SK-N-SH treated with all-trans-retinoic acid at 6 μM for 48 hours (cell line): ENCODE data around the gene SLC25A23.

ENCODE experiments used
- ATAC-seq: fragments of 200-7000 bp; cut with Tn5 transposase; 3 replicates; pipeline ENCODE4 v1.9.1; 2020; ENCODE audit warnings: mild to moderate bottlenecking, moderate library complexity
- ARNTL ChIP-seq: fragments of 450-650 bp; formaldehyde crosslinking; IDR thresholded peaks from 2 replicates; pipeline ENCODE4 v1.5.0; 2020; ENCODE audit warnings: low read depth, mild to moderate bottlenecking, moderate library complexity, borderline replicate concordance
- BACH2 ChIP-seq: fragments of 250-450 bp; sonication (Bioruptor Pico); IDR thresholded peaks from 2 replicates; pipeline ENCODE4 v1.9.0; 2021; ENCODE audit warnings: mild to moderate bottlenecking, borderline replicate concordance
- CSDC2 ChIP-seq: fragments of 250-450 bp; sonication (Bioruptor Pico); IDR thresholded peaks from 2 replicates; pipeline ENCODE4 v1.5.0; 2020; ENCODE audit warnings: mild to moderate bottlenecking, moderate library complexity
- ESRRG ChIP-seq: fragments of 250-450 bp; sonication (Bioruptor Pico); IDR thresholded peaks from 2 replicates; pipeline ENCODE4 v1.6.1; 2021; ENCODE audit warnings: mild to moderate bottlenecking
- GLIS3 ChIP-seq: fragments of 250-450 bp; sonication (Bioruptor Pico); IDR thresholded peaks from 2 replicates; pipeline ENCODE4 v1.5.0; 2020; ENCODE audit warnings: mild to moderate bottlenecking, moderate library complexity
- ISL1 ChIP-seq: fragments of 250-450 bp; sonication (Bioruptor Pico); IDR thresholded peaks from 2 replicates; pipeline ENCODE4 v2.1.2; 2022; ENCODE audit warnings: mild to moderate bottlenecking, moderate library complexity
- OSR1 ChIP-seq: fragments of 250-450 bp; sonication (Bioruptor Pico); IDR thresholded peaks from 2 replicates; pipeline ENCODE4 v1.8.0; 2022; ENCODE audit warnings: moderate library complexity, mild to moderate bottlenecking, inconsistent platforms
- PPARA ChIP-seq: fragments of 250-450 bp; sonication (Bioruptor Pico); IDR thresholded peaks from 2 replicates; pipeline ENCODE4 v1.5.0; 2020; ENCODE audit warnings: mild to moderate bottlenecking, borderline replicate concordance
- SNAI2 ChIP-seq: fragments of 250-450 bp; sonication (Bioruptor Pico); IDR thresholded peaks from 2 replicates; pipeline ENCODE4 v1.5.0; 2020; ENCODE audit warnings: mild to moderate bottlenecking, moderate library complexity
- TCF4 ChIP-seq: fragments of 250-450 bp; sonication (Bioruptor Pico); IDR thresholded peaks from 2 replicates; pipeline ENCODE4 v1.8.0; 2021; ENCODE audit warnings: mild to moderate bottlenecking, moderate library complexity, borderline replicate concordance
- TOX ChIP-seq: fragments of 250-450 bp; sonication (Bioruptor Pico); IDR thresholded peaks from 2 replicates; pipeline ENCODE4 v1.8.0; 2021; ENCODE audit warnings: mild to moderate bottlenecking, moderate library complexity, borderline replicate concordance
- ZC3H10 ChIP-seq: fragments of 250-450 bp; sonication (Bioruptor Pico); IDR thresholded peaks from 2 replicates; pipeline ENCODE4 v1.5.1; 2021; ENCODE audit warnings: mild to moderate bottlenecking, moderate library complexity
- ZFP3 ChIP-seq: fragments of 250-450 bp; sonication (Bioruptor Pico); IDR thresholded peaks from 2 replicates; pipeline ENCODE4 v1.5.0; 2020; ENCODE audit warnings: mild to moderate bottlenecking, moderate library complexity
- ZFP30 ChIP-seq: fragments of 450-650 bp; formaldehyde crosslinking; IDR thresholded peaks from 2 replicates; pipeline ENCODE4 v1.5.0; 2022; ENCODE audit warnings: mild to moderate bottlenecking, moderate library complexity
- ZNF565 ChIP-seq: fragments of 450-650 bp; formaldehyde crosslinking; conservative IDR thresholded peaks from 2 replicates; pipeline ENCODE4 v1.5.0; 2020; ENCODE audit warnings: low read depth, mild to moderate bottlenecking, moderate library complexity
- ZNF70 ChIP-seq: fragments of 450-650 bp; formaldehyde crosslinking; IDR thresholded peaks from 2 replicates; pipeline ENCODE4 v1.5.0; 2020; ENCODE audit warnings: mild to moderate bottlenecking, moderate library complexity
- ZNF8 ChIP-seq: fragments of 450-650 bp; formaldehyde crosslinking; IDR thresholded peaks from 2 replicates; pipeline ENCODE4 v1.5.0; 2020; ENCODE audit warnings: mild to moderate bottlenecking, moderate library complexity
- TF ChIP-seq, protein P1 (sequence below): fragments of 250-450 bp; sonication (Bioruptor Pico); IDR thresholded peaks from 2 replicates; pipeline ENCODE4 v1.8.0; 2021; ENCODE audit warnings: low read depth, mild to moderate bottlenecking, moderate library complexity, borderline replicate concordance
- TF ChIP-seq, protein P2 (sequence below): fragments of 250-450 bp; sonication (Bioruptor Pico); IDR thresholded peaks from 2 replicates; pipeline ENCODE4 v1.8.0; 2020; ENCODE audit warnings: mild to moderate bottlenecking, moderate library complexity, borderline replicate concordance
- TF ChIP-seq, protein P3 (sequence below): fragments of 250-450 bp; sonication (Bioruptor Pico); IDR thresholded peaks from 2 replicates; pipeline ENCODE4 v1.5.0; 2020; ENCODE audit warnings: mild to moderate bottlenecking, moderate library complexity
- TF ChIP-seq, protein P4 (sequence below): fragments of 250-450 bp; sonication (Bioruptor Pico); IDR thresholded peaks from 2 replicates; pipeline ENCODE4 v1.5.1; 2020; ENCODE audit warnings: low read depth, mild to moderate bottlenecking, moderate library complexity

SLC25A23 gene

DNA sequence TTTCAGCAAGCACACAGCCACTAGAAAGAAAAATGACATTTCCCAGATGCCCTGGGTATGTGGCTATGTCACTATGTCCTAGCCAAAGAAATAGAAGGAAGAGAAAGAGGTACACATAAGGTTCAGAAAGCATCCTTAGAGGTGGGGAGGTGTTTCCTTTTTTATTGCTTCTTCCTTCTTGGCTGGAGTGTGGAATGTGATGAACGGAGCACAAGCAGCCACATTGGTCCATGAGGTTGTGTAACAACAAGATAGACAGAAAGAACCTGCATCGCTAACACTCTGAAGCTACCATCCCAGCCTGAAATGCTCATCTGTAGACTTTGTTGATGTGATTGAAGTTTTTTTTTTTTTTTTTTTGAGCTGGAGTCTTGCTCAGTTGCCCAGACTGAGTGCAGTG is 6.7 kb downstream of the SLC25A23 start:
- ATAC-seq = no peak
- no peak for TF ChIP-seq ARNTL (CRISPR knock-in tag)
- TF ChIP-seq TOX (CRISPR knock-in tag) = no peak

DNA sequence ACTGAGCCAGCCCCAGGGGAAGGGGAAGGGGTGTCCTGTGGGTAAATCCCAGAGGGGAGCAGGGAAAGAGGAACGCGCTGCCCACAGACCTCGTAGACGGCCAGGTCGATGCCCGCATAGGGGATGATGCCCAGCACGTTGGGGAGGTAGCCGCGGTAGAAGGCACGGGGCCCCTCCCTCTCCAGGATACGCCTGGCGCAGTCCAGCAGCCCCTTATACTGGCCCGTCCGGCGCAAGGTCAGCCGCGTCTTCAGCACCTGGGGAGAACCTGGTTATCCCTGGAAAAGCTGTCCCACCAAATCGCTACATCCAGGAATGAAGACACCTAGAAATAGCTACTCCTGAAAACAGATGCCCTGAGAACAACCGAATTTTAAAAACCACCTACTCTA is 7.4 kb downstream of the SLC25A23 start:
- no peak for ATAC-seq
- TF ChIP-seq ZFP3 (no peak), ISL1 (CRISPR knock-in tag) (no peak), ZNF565 (CRISPR knock-in tag) (no peak)
- TF ChIP-seq, protein P1, sequence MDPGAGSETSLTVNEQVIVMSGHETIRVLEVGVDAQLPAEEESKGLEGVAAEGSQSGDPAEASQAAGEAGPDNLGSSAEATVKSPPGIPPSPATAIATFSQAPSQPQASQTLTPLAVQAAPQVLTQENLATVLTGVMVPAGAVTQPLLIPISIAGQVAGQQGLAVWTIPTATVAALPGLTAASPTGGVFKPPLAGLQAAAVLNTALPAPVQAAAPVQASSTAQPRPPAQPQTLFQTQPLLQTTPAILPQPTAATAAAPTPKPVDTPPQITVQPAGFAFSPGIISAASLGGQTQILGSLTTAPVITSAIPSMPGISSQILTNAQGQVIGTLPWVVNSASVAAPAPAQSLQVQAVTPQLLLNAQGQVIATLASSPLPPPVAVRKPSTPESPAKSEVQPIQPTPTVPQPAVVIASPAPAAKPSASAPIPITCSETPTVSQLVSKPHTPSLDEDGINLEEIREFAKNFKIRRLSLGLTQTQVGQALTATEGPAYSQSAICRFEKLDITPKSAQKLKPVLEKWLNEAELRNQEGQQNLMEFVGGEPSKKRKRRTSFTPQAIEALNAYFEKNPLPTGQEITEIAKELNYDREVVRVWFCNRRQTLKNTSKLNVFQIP (CRISPR knock-in tag) = no peak

DNA sequence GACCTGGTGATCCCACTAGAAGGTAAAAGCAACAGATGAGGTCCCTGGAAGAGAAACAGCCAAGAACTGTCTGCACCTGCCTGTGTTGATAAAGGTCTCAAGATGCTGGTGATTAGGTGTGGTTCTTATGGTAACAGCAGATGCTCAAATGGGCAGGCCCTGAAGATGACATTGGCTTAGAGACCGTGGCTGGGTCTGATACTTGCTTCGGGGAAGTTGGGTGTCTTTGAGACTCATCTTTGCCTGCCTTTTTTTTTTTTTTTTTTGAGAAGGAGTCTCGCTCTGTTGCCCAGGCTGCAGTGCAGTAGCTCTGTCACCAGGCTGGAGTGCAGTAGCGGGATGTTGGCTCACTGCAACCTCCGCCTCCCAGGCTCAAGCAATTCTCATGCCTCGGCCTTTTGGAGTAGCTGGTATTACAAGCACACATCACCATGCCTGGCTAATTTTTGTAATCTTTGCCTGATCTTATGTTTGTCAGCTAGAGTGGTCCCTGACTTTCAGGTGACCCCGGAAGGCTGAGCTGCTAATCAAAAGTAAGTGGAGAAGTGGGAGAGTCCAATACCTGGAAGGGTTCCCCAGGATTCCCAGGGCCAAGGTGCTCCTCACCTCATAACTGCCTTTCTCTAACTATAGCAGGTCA is 7.9 kb downstream of the SLC25A23 start:
- no peak for ATAC-seq
- TF ChIP-seq ZNF565 (CRISPR knock-in tag) (no peak), TOX (CRISPR knock-in tag) (no peak), ZC3H10 (no peak), ZNF70 (CRISPR knock-in tag) (no peak), ISL1 (CRISPR knock-in tag) (no peak), SNAI2 (no peak), OSR1 (CRISPR knock-in tag) (no peak), ZFP3 (no peak), ESRRG (CRISPR knock-in tag) (no peak), TCF4 (CRISPR knock-in tag) (no peak), PPARA (no peak), CSDC2 (CRISPR knock-in tag) (no peak), ZNF8 (CRISPR knock-in tag) (no peak), GLIS3 (CRISPR knock-in tag) (no peak)
- TF ChIP-seq, protein P1 (CRISPR knock-in tag) = no peak
- TF ChIP-seq, protein P2, sequence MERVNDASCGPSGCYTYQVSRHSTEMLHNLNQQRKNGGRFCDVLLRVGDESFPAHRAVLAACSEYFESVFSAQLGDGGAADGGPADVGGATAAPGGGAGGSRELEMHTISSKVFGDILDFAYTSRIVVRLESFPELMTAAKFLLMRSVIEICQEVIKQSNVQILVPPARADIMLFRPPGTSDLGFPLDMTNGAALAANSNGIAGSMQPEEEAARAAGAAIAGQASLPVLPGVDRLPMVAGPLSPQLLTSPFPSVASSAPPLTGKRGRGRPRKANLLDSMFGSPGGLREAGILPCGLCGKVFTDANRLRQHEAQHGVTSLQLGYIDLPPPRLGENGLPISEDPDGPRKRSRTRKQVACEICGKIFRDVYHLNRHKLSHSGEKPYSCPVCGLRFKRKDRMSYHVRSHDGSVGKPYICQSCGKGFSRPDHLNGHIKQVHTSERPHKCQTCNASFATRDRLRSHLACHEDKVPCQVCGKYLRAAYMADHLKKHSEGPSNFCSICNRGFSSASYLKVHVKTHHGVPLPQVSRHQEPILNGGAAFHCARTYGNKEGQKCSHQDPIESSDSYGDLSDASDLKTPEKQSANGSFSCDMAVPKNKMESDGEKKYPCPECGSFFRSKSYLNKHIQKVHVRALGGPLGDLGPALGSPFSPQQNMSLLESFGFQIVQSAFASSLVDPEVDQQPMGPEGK (CRISPR knock-in tag) = no peak
- TF ChIP-seq, protein P3, sequence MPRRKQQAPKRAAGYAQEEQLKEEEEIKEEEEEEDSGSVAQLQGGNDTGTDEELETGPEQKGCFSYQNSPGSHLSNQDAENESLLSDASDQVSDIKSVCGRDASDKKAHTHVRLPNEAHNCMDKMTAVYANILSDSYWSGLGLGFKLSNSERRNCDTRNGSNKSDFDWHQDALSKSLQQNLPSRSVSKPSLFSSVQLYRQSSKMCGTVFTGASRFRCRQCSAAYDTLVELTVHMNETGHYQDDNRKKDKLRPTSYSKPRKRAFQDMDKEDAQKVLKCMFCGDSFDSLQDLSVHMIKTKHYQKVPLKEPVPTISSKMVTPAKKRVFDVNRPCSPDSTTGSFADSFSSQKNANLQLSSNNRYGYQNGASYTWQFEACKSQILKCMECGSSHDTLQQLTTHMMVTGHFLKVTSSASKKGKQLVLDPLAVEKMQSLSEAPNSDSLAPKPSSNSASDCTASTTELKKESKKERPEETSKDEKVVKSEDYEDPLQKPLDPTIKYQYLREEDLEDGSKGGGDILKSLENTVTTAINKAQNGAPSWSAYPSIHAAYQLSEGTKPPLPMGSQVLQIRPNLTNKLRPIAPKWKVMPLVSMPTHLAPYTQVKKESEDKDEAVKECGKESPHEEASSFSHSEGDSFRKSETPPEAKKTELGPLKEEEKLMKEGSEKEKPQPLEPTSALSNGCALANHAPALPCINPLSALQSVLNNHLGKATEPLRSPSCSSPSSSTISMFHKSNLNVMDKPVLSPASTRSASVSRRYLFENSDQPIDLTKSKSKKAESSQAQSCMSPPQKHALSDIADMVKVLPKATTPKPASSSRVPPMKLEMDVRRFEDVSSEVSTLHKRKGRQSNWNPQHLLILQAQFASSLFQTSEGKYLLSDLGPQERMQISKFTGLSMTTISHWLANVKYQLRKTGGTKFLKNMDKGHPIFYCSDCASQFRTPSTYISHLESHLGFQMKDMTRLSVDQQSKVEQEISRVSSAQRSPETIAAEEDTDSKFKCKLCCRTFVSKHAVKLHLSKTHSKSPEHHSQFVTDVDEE (CRISPR knock-in tag) = no peak
- TF ChIP-seq, all 23 proteins: peak for 0

DNA sequence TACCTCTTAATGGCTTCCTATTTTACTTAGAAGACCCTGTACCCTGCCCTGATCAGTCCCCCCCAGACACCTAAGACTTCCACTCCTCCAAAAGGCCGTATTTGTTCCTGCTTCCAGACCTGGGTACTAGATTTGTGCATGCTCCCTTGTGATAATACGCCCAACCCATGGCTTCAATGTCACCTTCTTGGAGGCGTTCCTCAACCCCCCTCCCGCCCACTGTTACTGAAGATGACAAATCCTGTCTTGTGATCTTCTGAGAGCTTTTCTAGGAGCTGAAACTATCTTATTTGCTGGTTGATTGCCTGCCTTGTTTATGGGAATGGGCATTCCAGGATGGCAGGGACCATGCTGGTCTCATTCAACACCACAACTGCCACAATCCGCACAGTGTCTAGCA is 9.4 kb downstream of the SLC25A23 start:
- TF ChIP-seq ZFP3 (no peak), PPARA (no peak), TOX (CRISPR knock-in tag) (no peak), ESRRG (CRISPR knock-in tag) (no peak), SNAI2 (no peak), ZC3H10 (no peak)
- no peak for ATAC-seq

DNA sequence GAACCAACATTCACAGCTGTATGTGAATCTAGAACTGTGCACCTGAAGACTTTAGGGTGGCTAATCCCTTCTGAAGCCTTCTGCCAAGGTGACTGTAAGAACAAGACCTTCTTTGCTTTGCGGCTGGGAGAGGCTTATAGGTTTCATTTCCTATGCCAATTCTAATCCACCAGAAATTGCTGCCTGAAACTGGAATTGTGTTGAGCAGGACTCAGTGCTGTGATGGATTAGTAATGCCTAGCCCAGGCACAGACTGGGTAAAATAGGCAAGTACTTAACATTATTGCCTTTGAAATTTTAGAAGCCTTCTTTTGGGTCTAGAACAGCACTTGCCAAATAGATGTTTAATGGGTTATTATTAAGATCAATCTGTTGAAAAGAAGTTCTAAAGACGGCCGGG is 11.5 kb downstream of the SLC25A23 start:
- no peak for ATAC-seq
- no peak for TF ChIP-seq ARNTL (CRISPR knock-in tag)
- no peak for TF ChIP-seq ZNF70 (CRISPR knock-in tag)
- TF ChIP-seq BACH2 (CRISPR knock-in tag) = no peak
- no peak for TF ChIP-seq ESRRG (CRISPR knock-in tag)
- TF ChIP-seq ZC3H10 = no peak
- TF ChIP-seq ZFP3 = no peak
- no peak for TF ChIP-seq OSR1 (CRISPR knock-in tag)
- TF ChIP-seq, protein P2 (CRISPR knock-in tag) = no peak
- no peak for TF ChIP-seq ZNF8 (CRISPR knock-in tag)
- TF ChIP-seq ZNF565 (CRISPR knock-in tag) = no peak
- TF ChIP-seq, protein P4, sequence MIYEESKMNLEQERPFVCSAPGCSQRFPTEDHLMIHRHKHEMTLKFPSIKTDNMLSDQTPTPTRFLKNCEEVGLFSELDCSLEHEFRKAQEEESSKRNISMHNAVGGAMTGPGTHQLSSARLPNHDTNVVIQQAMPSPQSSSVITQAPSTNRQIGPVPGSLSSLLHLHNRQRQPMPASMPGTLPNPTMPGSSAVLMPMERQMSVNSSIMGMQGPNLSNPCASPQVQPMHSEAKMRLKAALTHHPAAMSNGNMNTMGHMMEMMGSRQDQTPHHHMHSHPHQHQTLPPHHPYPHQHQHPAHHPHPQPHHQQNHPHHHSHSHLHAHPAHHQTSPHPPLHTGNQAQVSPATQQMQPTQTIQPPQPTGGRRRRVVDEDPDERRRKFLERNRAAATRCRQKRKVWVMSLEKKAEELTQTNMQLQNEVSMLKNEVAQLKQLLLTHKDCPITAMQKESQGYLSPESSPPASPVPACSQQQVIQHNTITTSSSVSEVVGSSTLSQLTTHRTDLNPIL (CRISPR knock-in tag) = no peak
- no peak for TF ChIP-seq TOX (CRISPR knock-in tag)
- TF ChIP-seq ZFP30 (CRISPR knock-in tag) = no peak
- no peak for TF ChIP-seq SNAI2
